Neuron (in vitro differentiated cells): ENCODE results near the gene AK2.
"Not testable (repeated sequence)": the region's sequence is repeated elsewhere in the genome, so short reads cannot be mapped to it uniquely, and the experiment has no call there.

ENCODE experiments used
- H2AFZ ChIP-seq: one replicate; pipeline ENCODE4 v1.6.1; 2013; ENCODE audit warnings: low read depth, mild to moderate bottlenecking, inconsistent platforms, low read length, moderate library complexity
- H3K27me3 ChIP-seq: one replicate; pipeline ENCODE4 v1.6.1; 2013; ENCODE audit warnings: low read length; ENCODE audit not compliant: insufficient read depth
- H3K36me3 ChIP-seq: one replicate; pipeline ENCODE4 v1.6.1; 2013; ENCODE audit warnings: low read length; ENCODE audit not compliant: insufficient read depth
- H3K4me1 ChIP-seq: one replicate; pipeline ENCODE4 v1.6.1; 2013; ENCODE audit warnings: low read length; ENCODE audit not compliant: insufficient read depth
- H3K4me3 ChIP-seq: 2 replicates; pipeline ENCODE4 v1.5.1; 2013; ENCODE audit warnings: mild to moderate bottlenecking, low read length, moderate library complexity
- H3K9me3 ChIP-seq: one replicate; pipeline ENCODE4 v1.6.1; 2013; ENCODE audit warnings: low read length

AK2 gene

GRCh38 chr1:33066477-33066876, 29.8 kb upstream of the AK2 start:
- not testable (repeated sequence) for H3K9me3 ChIP-seq, H3K27me3 ChIP-seq, H3K4me1 ChIP-seq, H3K4me3 ChIP-seq, H2AFZ ChIP-seq, H3K36me3 ChIP-seq

DNA sequence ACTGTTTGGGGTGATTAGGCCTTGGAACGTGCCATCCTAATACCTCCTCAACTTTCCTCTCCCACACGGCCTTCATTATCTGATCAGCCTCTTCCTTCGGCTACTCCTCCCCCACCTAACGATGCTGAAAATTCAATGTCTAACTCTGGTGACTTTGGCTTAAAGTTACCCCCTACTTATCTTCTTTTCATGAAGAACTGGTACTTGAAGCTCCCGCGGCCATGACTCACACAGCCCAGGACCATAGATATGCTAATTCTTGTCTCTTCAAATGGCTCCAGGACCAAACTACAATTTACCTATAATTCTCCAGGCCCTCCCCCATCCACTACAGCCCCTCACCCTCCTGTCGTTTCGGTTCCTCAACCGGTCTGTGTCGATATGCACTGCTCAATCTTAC, 28.6 kb upstream of the AK2 start:
- H3K4me3 ChIP-seq = no peak overlapping the region
- H3K27me3 ChIP-seq = no peaks in the 10 kb centered on the region
- no peaks in the 10 kb centered on the region for H3K36me3 ChIP-seq
- no peaks in the 10 kb centered on the region for H3K4me1 ChIP-seq
- H2AFZ ChIP-seq = no peak overlapping the region
- H3K9me3 ChIP-seq = peaks cover 4% of the 10 kb centered on the region

DNA sequence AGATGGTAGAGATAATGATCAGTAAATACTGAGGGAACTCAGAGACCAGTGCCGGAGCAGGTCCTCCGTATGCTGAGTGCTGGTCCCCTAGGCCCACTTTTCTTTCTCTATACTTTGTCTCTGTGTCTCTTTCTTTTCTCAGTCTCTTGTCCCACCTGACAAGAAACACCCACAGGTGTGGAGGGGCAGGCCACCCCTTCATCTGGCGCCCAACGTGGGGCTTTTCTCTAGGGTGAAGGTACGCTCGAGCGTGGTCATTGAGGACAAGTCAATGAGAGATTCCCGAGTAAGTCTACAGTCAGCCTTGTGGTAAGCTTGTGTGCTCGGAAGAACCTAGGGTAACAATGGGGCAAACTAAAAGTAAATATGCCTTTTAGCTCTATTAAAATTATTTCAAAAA, 27.6 kb upstream of the AK2 start:
- not testable (repeated sequence) for H3K36me3 ChIP-seq, H3K4me1 ChIP-seq, H3K27me3 ChIP-seq, H3K4me3 ChIP-seq, H3K9me3 ChIP-seq, H2AFZ ChIP-seq

GRCh38 chr1:33061834-33062233, 25.2 kb upstream of the AK2 start:
- no peaks in the 10 kb centered on the region for H3K27me3 ChIP-seq
- H3K36me3 ChIP-seq = no peaks in the 10 kb centered on the region
- H3K4me1 ChIP-seq = no peaks in the 10 kb centered on the region
- H2AFZ ChIP-seq = no peak overlapping the region
- H3K4me3 ChIP-seq = no peak overlapping the region
- H3K9me3 ChIP-seq = peaks cover 4% of the 10 kb centered on the region

DNA sequence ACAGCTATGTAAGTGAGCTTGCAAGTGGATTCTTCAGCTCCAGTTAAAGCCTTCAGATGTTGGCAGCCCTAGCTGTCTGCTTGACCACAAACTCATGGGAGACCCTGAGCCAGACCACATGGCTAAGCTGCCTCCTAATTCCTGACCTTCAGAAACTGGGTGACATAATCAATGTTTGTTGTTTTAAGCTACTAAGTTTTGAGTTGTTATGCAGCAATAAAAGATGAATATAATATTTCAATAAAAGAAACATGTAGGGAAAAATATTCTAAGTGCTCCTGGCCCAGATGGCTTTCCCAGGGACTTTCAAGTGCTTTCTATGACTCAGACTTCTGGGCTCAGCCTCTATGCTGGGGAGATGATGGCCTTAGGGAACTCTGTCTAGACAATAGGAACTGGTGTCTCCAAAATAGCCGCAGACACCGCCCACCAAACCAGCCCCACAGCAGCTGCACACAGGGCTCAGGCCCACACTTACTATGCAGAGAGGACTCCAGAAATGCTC, 23.9 kb upstream of the AK2 start:
- Histone ChIP-seq H3K4me3 (no peak overlapping the region), H2AFZ (no peak overlapping the region)

DNA sequence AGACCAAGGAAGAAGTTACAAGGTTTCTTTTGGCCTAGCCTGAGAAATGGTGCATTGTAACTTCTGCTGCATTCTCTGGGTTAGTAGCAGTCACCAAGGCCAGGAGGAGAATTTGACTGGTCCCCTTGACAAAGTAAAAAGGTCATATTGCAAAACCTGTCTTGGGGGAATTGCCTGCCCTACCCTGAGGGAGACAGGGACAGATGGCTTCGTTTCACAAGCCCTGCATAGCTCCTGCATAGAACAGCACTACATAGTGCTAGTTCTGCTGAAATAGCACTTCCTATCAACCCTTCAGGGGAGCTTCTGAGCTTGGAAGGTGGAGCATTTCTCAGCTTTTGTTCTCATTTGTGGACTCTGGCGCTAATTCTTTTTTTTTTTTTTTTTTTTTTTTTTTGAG, 20.4 kb upstream of the AK2 start:
- H3K4me1 ChIP-seq = no peaks in the 10 kb centered on the region
- no peaks in the 10 kb centered on the region for H3K9me3 ChIP-seq
- H3K27me3 ChIP-seq = no peaks in the 10 kb centered on the region
- H3K4me3 ChIP-seq = no peak overlapping the region
- H3K36me3 ChIP-seq = no peaks in the 10 kb centered on the region
- H2AFZ ChIP-seq = no peak overlapping the region

More for the DNA sequence above, 23.9 kb upstream of the AK2 start:
- Histone ChIP-seq H3K27me3 (no peaks in the 10 kb centered on the region), H3K4me1 (no peaks in the 10 kb centered on the region), H3K9me3 (peaks cover 4% of the 10 kb centered on the region), H3K36me3 (no peaks in the 10 kb centered on the region)

- no peaks in the 10 kb centered on the region for H3K9me3 ChIP-seq
- H3K36me3 ChIP-seq = no peaks in the 10 kb centered on the region
- H3K4me3 ChIP-seq = no peak overlapping the region
- no peak overlapping the region for H2AFZ ChIP-seq
- no peaks in the 10 kb centered on the region for H3K4me1 ChIP-seq
- H3K27me3 ChIP-seq = no peaks in the 10 kb centered on the region
Observed at GRCh38 chr1:33056426-33056825, 19.7 kb upstream of the AK2 start.

GRCh38 chr1:33055210-33056008, 18.7 kb upstream of the AK2 start:
- no peak overlapping the region for H2AFZ ChIP-seq
- H3K27me3 ChIP-seq = no peaks in the 10 kb centered on the region
- no peaks in the 10 kb centered on the region for H3K4me1 ChIP-seq
- H3K9me3 ChIP-seq = peaks cover 2% of the 10 kb centered on the region
- H3K4me3 ChIP-seq = no peak overlapping the region
- H3K36me3 ChIP-seq = no peaks in the 10 kb centered on the region

GRCh38 chr1:33050221-33051076, 13.8 kb upstream of the AK2 start:
- no peak overlapping the region for H3K4me3 ChIP-seq
- H3K9me3 ChIP-seq = peaks cover 2% of the 10 kb centered on the region
- no peaks in the 10 kb centered on the region for H3K27me3 ChIP-seq
- H2AFZ ChIP-seq = no peak overlapping the region
- no peaks in the 10 kb centered on the region for H3K36me3 ChIP-seq
- H3K4me1 ChIP-seq = no peaks in the 10 kb centered on the region

DNA sequence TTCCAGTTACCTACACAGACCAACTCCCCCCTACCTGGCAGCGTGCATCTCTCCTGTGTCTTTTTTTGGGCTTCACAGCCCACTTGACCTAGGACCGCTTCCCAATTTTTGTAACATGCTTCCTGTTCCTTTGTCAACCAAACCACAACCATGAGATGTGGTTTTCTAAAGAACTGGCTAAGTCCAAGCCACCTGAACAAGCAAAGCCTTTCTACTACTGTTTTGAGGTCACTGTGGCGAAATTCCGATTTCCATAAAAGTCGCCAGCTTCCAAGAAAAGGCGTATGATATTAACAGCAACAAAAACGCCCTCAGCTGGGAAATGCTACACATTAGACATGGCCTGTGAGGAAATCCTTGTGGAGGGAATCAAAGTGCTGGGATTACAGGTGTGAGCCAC, 12.7 kb upstream of the AK2 start:
- H3K9me3 ChIP-seq = peaks cover 2% of the 10 kb centered on the region
- no peaks in the 10 kb centered on the region for H3K36me3 ChIP-seq
- H3K27me3 ChIP-seq = no peaks in the 10 kb centered on the region
- H2AFZ ChIP-seq = no peak overlapping the region
- no peaks in the 10 kb centered on the region for H3K4me1 ChIP-seq
- H3K4me3 ChIP-seq = no peak overlapping the region

- no peaks in the 10 kb centered on the region for H3K4me1 ChIP-seq
- H3K27me3 ChIP-seq = no peaks in the 10 kb centered on the region
- no peak overlapping the region for H2AFZ ChIP-seq
- H3K9me3 ChIP-seq = peaks cover 2% of the 10 kb centered on the region
- H3K4me3 ChIP-seq = no peak overlapping the region
- H3K36me3 ChIP-seq = no peaks in the 10 kb centered on the region
Observed at GRCh38 chr1:33048426-33048825, 11.7 kb upstream of the AK2 start.

- Histone ChIP-seq H2AFZ (no peak overlapping the region), H3K4me1 (no peaks in the 10 kb centered on the region), H3K36me3 (no peaks in the 10 kb centered on the region), H3K9me3 (peaks cover 2% of the 10 kb centered on the region), H3K27me3 (no peaks in the 10 kb centered on the region), H3K4me3 (no peak overlapping the region)
Observed at GRCh38 chr1:33047839-33048305, 11.2 kb upstream of the AK2 start.

- H3K36me3 ChIP-seq = no peaks in the 10 kb centered on the region
- no peaks in the 10 kb centered on the region for H3K27me3 ChIP-seq
- H2AFZ ChIP-seq = no peak overlapping the region
- H3K4me1 ChIP-seq = no peaks in the 10 kb centered on the region
- H3K4me3 ChIP-seq = no peak overlapping the region
- peaks cover 2% of the 10 kb centered on the region for H3K9me3 ChIP-seq
Observed at GRCh38 chr1:33047290-33047689, 10.6 kb upstream of the AK2 start.
